ENCODE measurements around the gene DLK1.
A peak's percentile ranks its signal among the peaks of the same experiment; 100 is the strongest.

DLK1 gene

GRCh38 chr14:100714258-100714892 is 12.3 kb upstream of the DLK1 start:
- no peak for DNase-seq

GRCh38 chr14:100715332-100715731 is 11.4 kb upstream of the DLK1 start:
- DNase-seq: no peak

GRCh38 chr14:100715803-100716202 is 10.9 kb upstream of the DLK1 start:
- no peak for DNase-seq

- no peak for DNase-seq
Observed at GRCh38 chr14:100717386-100717785, 9.3 kb upstream of the DLK1 start.

- DNase-seq: no peak
Observed at GRCh38 chr14:100719976-100720520, 6.6 kb upstream of the DLK1 start.

GRCh38 chr14:100721568-100721967 is 5.1 kb upstream of the DLK1 start:
- DNase-seq: no peak

- no peak for DNase-seq
Observed at GRCh38 chr14:100722367-100722766, 4.3 kb upstream of the DLK1 start.

- DNase-seq: no peak
Observed at GRCh38 chr14:100723135-100723829, 3.4 kb upstream of the DLK1 start.

- no peak for DNase-seq
Observed at GRCh38 chr14:100723830-100724437, 2.8 kb upstream of the DLK1 start.

GRCh38 chr14:100724536-100724935 is 2.2 kb upstream of the DLK1 start:
- DNase-seq: no peak

- no peak for DNase-seq
Observed at GRCh38 chr14:100725587-100726387, 905 bp upstream of the DLK1 start.

- DNase-seq: no peak
Observed at GRCh38 chr14:100727086-100727872, 587 bp downstream of the DLK1 start.

GRCh38 chr14:100727873-100728240 is 1.2 kb downstream of the DLK1 start:
- no peak for DNase-seq

GRCh38 chr14:100728962-100729361 is 2.3 kb downstream of the DLK1 start:
- no peak for DNase-seq

- peak; percentile 6 for DNase-seq
Observed at GRCh38 chr14:100729982-100730381, 3.3 kb downstream of the DLK1 start.

- peak; percentile 21 for DNase-seq
Observed at GRCh38 chr14:100730581-100730980, 3.9 kb downstream of the DLK1 start.

GRCh38 chr14:100731011-100731670 is 4.4 kb downstream of the DLK1 start:
- DNase-seq: peak; percentile 32

- DNase-seq: peak; percentile 20
Observed at GRCh38 chr14:100731846-100732765, 5.4 kb downstream of the DLK1 start.

- no peak for DNase-seq
Observed at GRCh38 chr14:100732766-100733100, 6.0 kb downstream of the DLK1 start.

GRCh38 chr14:100733152-100733850 is 6.6 kb downstream of the DLK1 start:
- DNase-seq: peak; percentile 22

Measured in left hindlimb (tissue), 1 donor.